ENCODE results near the gene CUL3.

DNA sequence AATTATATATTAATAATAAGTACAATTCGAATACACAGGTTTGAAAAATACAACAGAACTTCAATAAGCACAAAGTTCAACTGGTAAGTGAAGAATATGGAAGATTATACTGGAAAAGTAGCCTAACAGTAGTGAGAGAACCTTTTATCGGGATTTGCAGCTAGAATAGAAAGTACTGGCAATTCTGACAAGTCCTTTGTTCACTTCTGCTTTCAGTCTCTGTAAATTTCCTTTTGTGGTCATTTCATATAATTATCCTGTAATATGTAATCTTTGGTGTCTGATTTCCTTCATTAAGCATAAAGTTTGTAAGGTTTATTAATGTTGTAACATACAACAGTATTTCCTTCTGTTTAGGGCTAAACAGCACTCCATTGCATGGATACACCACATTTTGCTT, 67.2 kb downstream of the CUL3 start:
- TF ChIP-seq CTCF (IDR thresholded peaks at IDR 0.05; ENCODE audit: insufficient read depth, low read depth, low read length) = no peak
- TF ChIP-seq EZH2 (IDR thresholded peaks at IDR 0.05; ENCODE audit: insufficient read depth, low read length) = no peak

Measured in astrocyte (in vitro differentiated cells and primary cell).